ENCODE results near the gene C2orf76.

DNA sequence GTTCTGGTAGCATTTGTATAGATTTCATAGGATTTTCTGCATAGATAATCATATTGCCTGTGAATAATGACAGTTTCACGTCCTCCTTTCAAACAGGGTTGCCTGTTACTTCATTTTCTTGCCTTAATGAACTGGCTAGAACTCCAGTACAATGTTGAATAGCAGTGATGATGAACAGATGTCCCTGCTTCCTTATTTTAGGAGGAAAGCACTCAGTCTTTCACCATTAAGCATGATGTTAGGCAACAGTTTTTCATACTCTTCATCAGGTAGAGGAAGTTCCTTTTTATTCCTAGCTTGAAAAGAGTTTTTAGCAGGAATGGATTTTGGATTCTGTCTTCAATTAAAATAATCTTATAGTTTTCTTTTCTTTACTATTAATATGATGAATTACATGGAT is 39.7 kb downstream of the C2orf76 start:
- TF ChIP-seq EZH2 (IDR thresholded peaks at IDR 0.05; ENCODE audit: borderline replicate concordance, low read depth, low read length, severe bottlenecking), result no peak
- TF ChIP-seq, protein P1, sequence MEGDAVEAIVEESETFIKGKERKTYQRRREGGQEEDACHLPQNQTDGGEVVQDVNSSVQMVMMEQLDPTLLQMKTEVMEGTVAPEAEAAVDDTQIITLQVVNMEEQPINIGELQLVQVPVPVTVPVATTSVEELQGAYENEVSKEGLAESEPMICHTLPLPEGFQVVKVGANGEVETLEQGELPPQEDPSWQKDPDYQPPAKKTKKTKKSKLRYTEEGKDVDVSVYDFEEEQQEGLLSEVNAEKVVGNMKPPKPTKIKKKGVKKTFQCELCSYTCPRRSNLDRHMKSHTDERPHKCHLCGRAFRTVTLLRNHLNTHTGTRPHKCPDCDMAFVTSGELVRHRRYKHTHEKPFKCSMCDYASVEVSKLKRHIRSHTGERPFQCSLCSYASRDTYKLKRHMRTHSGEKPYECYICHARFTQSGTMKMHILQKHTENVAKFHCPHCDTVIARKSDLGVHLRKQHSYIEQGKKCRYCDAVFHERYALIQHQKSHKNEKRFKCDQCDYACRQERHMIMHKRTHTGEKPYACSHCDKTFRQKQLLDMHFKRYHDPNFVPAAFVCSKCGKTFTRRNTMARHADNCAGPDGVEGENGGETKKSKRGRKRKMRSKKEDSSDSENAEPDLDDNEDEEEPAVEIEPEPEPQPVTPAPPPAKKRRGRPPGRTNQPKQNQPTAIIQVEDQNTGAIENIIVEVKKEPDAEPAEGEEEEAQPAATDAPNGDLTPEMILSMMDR (IDR thresholded peaks at IDR 0.05; ENCODE audit: borderline replicate concordance, extremely low read depth, low read length, poor library complexity, severe bottlenecking), result no peak
